RWPE2 (cell line): Measurements from ENCODE around the gene SREK1.

Experiments
- ATAC-seq: fragments of 200-7000 bp; cut with Tn5 transposase; 3 replicates; pipeline ENCODE4 v1.9.1; 2021; ENCODE audit warnings: low read depth
- DNase-seq: peaks from one replicate; pipeline ENCODE4 v3.0.0-alpha.2; 2020; ENCODE audit warnings: low spot score
- H3K27ac ChIP-seq: fragments of 450-650 bp; 2 replicates; pipeline ENCODE4 v1.5.1; 2017; ENCODE audit warnings: mild to moderate bottlenecking; ENCODE audit not compliant: poor library complexity, severe bottlenecking
- H3K27me3 ChIP-seq: fragments of 250-450 bp; sonication (Bioruptor Pico); 2 replicates; pipeline ENCODE4 v1.5.1; 2021; ENCODE audit warnings: mild to moderate bottlenecking, moderate library complexity; ENCODE audit not compliant: insufficient read depth, poor library complexity, severe bottlenecking
- H3K36me3 ChIP-seq: fragments of 250-450 bp; sonication (Bioruptor Pico); 2 replicates; pipeline ENCODE4 v1.5.1; 2020; ENCODE audit warnings: low read depth, mild to moderate bottlenecking, moderate library complexity
- H3K4me1 ChIP-seq: fragments of 250-450 bp; sonication (Bioruptor Pico); 2 replicates; pipeline ENCODE4 v1.5.1; 2021; ENCODE audit warnings: mild to moderate bottlenecking, moderate library complexity; ENCODE audit not compliant: insufficient read depth, poor library complexity, severe bottlenecking
- H3K4me3 ChIP-seq: fragments of 250-450 bp; sonication (Bioruptor Pico); 2 replicates; pipeline ENCODE4 v1.5.1; 2021; ENCODE audit warnings: mild to moderate bottlenecking, moderate library complexity; ENCODE audit not compliant: severe bottlenecking
- H3K9me3 ChIP-seq: fragments of 250-450 bp; sonication (Bioruptor Pico); 2 replicates; pipeline ENCODE4 v1.5.1; 2021; ENCODE audit warnings: mild to moderate bottlenecking, moderate library complexity; ENCODE audit not compliant: severe bottlenecking
- CTCF ChIP-seq: fragments of 450-650 bp; IDR thresholded peaks from one replicate; pipeline ENCODE4 v1.5.1; 2017; ENCODE audit warnings: mild to moderate bottlenecking, moderate library complexity; ENCODE audit not compliant: poor library complexity, severe bottlenecking

SREK1 gene

GRCh38 chr5:66232275-66232674 is 88.2 kb downstream of the SREK1 start:
- no peak overlapping the region for H3K27ac ChIP-seq
- no peaks in the 10 kb centered on the region for H3K27me3 ChIP-seq
- DNase-seq (no peak), ATAC-seq (no peak)
- no peaks in the 10 kb centered on the region for H3K36me3 ChIP-seq
- H3K4me3 ChIP-seq, result no peak overlapping the region
- H3K9me3 ChIP-seq, result no peaks in the 10 kb centered on the region
- H3K4me1 ChIP-seq, result no peaks in the 10 kb centered on the region
- no peak for TF ChIP-seq CTCF

GRCh38 chr5:66232706-66233445 is 88.8 kb downstream of the SREK1 start:
- ATAC-seq, result no peak
- no peak overlapping the region for H3K4me3 ChIP-seq
- no peaks in the 10 kb centered on the region for H3K9me3 ChIP-seq
- no peak overlapping the region for H3K27ac ChIP-seq
- H3K4me1 ChIP-seq, result no peaks in the 10 kb centered on the region
- H3K36me3 ChIP-seq, result no peaks in the 10 kb centered on the region
- no peaks in the 10 kb centered on the region for H3K27me3 ChIP-seq
- TF ChIP-seq CTCF, result no peak
- DNase-seq, result no peak
